PC-9 (cell line): Measurements from ENCODE around the gene RBM18. TPM values are rescaled to one million over a fixed set of nuclear protein-coding genes. Genes with fewer than 3 reads are reported as not detected.

Source experiments
- BruUV-seq: library from RNA; stranded (reverse); fragments of 400-500 nt; replicated peaks from 2 replicates; lab custom pipeline; 2021; lab: Mats Ljungman, UMichigan
- CTCF ChIA-PET: fragments of 300-600 bp; sonication (Branson Sonifier 250); formaldehyde crosslinking; loops from one replicate; lab custom pipeline; 2022; ENCODE audit warnings: antibody characterized with exemption; lab: Charles Lee
- POLR2A ChIA-PET: fragments of 300-600 bp; sonication (Branson Sonifier 250); formaldehyde crosslinking; loops from one replicate; lab custom pipeline; 2022; ENCODE audit warnings: antibody characterized with exemption; ENCODE audit not compliant: unreplicated experiment; lab: Charles Lee
- DNase-seq, 2 experiments: peaks; one replicate each; pipeline versions ENCODE4 v3.0.0 to v3.0.0-alpha.2; 2015 to 2022; ENCODE audit warnings: mixed read lengths in 1 of 2
- H2AFZ ChIP-seq: fragments of 200-600 bp; sonication (generic); 2 replicates; pipeline ENCODE4 v1.8.1; 2017; ENCODE audit warnings: antibody characterized with exemption
- H3F3A ChIP-seq: fragments of 200-600 bp; sonication (generic); 2 replicates; pipeline ENCODE4 v1.8.1; 2017; ENCODE audit warnings: antibody characterized with exemption, mild to moderate bottlenecking, low read depth; ENCODE audit not compliant: insufficient read depth
- H3K27ac ChIP-seq: fragments of 200-600 bp; sonication (generic); 2 replicates; pipeline ENCODE4 v1.6.1; 2016; ENCODE audit warnings: mixed run types
- H3K27me3 ChIP-seq: fragments of 200-600 bp; sonication (generic); 2 replicates; pipeline ENCODE4 v1.6.1; 2016; ENCODE audit warnings: low read depth, mixed run types; ENCODE audit not compliant: insufficient read depth
- H3K36me3 ChIP-seq: fragments of 200-600 bp; sonication (generic); 2 replicates; pipeline ENCODE4 v1.6.1; 2016; ENCODE audit warnings: low read depth, mixed run types
- H3K4me1 ChIP-seq: fragments of 200-600 bp; sonication (generic); replicated peaks from 2 replicates; pipeline ENCODE4 v1.6.1; 2016; ENCODE audit warnings: mixed run types; ENCODE audit not compliant: insufficient read depth
- H3K4me2 ChIP-seq: fragments of 200-600 bp; sonication (generic); 2 replicates; pipeline ENCODE4 v1.6.1; 2017; ENCODE audit warnings: mixed run types
- H3K4me3 ChIP-seq: fragments of 200-600 bp; sonication (generic); 2 replicates; pipeline ENCODE4 v1.6.1; 2016; ENCODE audit warnings: mixed run types
- H3K79me2 ChIP-seq: fragments of 200-600 bp; sonication (generic); 2 replicates; pipeline ENCODE4 v1.6.1; 2017; ENCODE audit warnings: low read depth, mixed run types
- H3K9me2 ChIP-seq: fragments of 200-600 bp; sonication (generic); 2 replicates; pipeline ENCODE4 v1.8.1; 2017; ENCODE audit warnings: mild to moderate bottlenecking; ENCODE audit not compliant: insufficient read depth
- H3K9me3 ChIP-seq: fragments of 200-600 bp; sonication (generic); 2 replicates; pipeline ENCODE4 v1.8.1; 2016; ENCODE audit warnings: low read depth; ENCODE audit not compliant: insufficient read depth
- H4K20me1 ChIP-seq: fragments of 200-600 bp; sonication (generic); 2 replicates; pipeline ENCODE4 v1.8.1; 2017; ENCODE audit not compliant: insufficient read depth
- CTCF ChIP-seq: fragments of 200-600 bp; sonication (generic); conservative IDR thresholded peaks from 2 replicates; pipeline ENCODE4 v1.6.1; 2017; ENCODE audit warnings: mixed run types, antibody characterized with exemption, mild to moderate bottlenecking, moderate library complexity
- EZH2 ChIP-seq: fragments of 200-600 bp; sonication (generic); IDR thresholded peaks from 2 replicates; pipeline ENCODE4 v1.8.0; 2017; ENCODE audit warnings: antibody characterized with exemption, low read depth
- intact Hi-C: fragments of 100-400 bp; cut with micrococcal nuclease; formaldehyde crosslinking; loops from one replicate; pipeline ENCODE4 v1.10.0; 2022; ENCODE audit not compliant: unreplicated experiment
- total RNA-seq: library from RNA; stranded (reverse); gene quantifications from 2 replicates; pipeline ENCODE4 v1.2.3, GENCODE V29; 2021

The RBM18 gene
- total RNA-seq, 1 experiment from 2014 or later = 15.1 TPM

GRCh38 chr9:122193651-122194050 lies 71.0 kb downstream of the RBM18 start:
- ChIA-PET CTCF (no interaction called here), POLR2A (no interaction called here)
- BruUV-seq = no TSS peak
- DNase-seq = no peak
- no peaks in the 10 kb centered on the region for H4K20me1 ChIP-seq
- intact Hi-C loops = no loop called here
- H3K27ac ChIP-seq = no peak overlapping the region
- H3K4me1 ChIP-seq = no peaks in the 10 kb centered on the region
- H3K9me2 ChIP-seq = no peaks in the 10 kb centered on the region
- H3K27me3 ChIP-seq = peaks cover 23% of the 10 kb centered on the region
- TF ChIP-seq EZH2 = no peak
- H3K4me3 ChIP-seq = no peak overlapping the region
- H2AFZ ChIP-seq = no peak overlapping the region
- H3K36me3 ChIP-seq = no peaks in the 10 kb centered on the region
- no peak overlapping the region for H3K4me2 ChIP-seq
- H3F3A ChIP-seq = no peaks in the 10 kb centered on the region
- no peaks in the 10 kb centered on the region for H3K79me2 ChIP-seq
- H3K9me3 ChIP-seq = no peaks in the 10 kb centered on the region

DNA sequence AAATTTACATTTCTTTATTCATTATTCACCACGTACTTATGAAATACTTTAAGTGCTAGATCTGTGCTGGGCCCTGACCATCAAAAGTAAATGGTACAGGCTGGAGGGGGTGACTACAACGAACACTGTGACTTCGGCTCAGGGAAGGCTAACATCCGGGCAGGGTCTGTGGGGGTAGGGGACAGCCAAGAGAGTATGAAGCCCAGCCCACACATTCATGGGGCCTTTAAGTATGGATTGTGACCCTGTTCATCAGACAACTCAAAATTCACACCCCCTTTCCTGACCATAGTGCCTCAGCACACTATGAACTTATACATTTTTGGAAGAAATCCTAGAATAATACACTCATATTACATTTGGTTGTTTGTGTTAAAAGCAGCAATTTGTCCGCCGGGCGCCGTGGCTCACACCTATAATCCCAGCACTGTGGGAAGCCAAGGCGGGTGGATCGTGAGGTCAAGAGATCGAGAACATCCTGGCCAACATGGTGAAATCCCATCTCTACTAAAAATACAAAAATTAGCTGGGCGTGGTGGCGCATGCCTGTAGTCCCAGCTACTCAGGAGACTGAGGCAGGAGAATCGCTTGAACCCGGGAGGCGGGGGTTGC lies 71.6 kb downstream of the RBM18 start:
- H3K4me3 ChIP-seq = no peak overlapping the region
- no peaks in the 10 kb centered on the region for H3K36me3 ChIP-seq
- H3K9me3 ChIP-seq = no peaks in the 10 kb centered on the region
- CTCF ChIA-PET = no interaction called here
- no peak for DNase-seq
- no peak overlapping the region for H3K4me2 ChIP-seq
- no peak overlapping the region for H3K27ac ChIP-seq
- H3F3A ChIP-seq = no peaks in the 10 kb centered on the region
- no peaks in the 10 kb centered on the region for H4K20me1 ChIP-seq
- POLR2A ChIA-PET = no interaction called here
- intact Hi-C loops = no loop called here
- BruUV-seq = no TSS peak
- no peak overlapping the region for H2AFZ ChIP-seq
- H3K4me1 ChIP-seq = no peaks in the 10 kb centered on the region
- TF ChIP-seq CTCF (no peak), EZH2 (no peak)
- peaks cover 20% of the 10 kb centered on the region for H3K27me3 ChIP-seq
- no peaks in the 10 kb centered on the region for H3K79me2 ChIP-seq
- H3K9me2 ChIP-seq = no peaks in the 10 kb centered on the region

DNA sequence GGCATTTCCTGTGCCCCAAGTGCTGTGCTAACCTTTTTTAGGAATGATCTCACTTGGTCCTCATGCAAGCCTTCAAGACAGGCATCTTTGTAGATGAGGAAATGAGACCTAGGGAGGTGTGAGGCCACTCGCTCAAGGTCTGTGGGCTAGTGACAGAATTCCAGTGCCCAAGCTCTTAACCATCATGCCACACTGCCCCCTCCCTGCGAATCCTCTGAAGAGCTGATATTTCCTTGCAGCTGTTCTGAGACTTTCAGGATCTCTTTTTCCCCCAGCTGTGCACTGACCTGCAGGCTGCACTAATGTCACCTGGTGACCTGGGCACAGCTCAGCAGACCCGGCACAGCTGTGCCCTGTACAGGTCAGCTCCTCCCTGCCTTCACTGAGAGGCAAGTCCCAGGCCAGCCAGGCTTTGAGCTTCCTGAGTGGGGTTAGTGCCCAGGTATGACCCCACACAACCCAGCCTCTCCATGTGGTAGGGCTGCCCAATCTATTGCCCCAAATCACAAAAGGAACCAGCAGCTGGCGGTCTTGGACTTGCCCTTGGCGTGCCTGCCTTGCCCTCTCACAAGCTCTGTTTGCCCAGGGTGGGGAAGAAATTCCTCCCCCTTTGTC lies 72.3 kb downstream of the RBM18 start:
- BruUV-seq = no TSS peak
- H3K4me3 ChIP-seq = no peak overlapping the region
- peaks cover 13% of the 10 kb centered on the region for H3K27me3 ChIP-seq
- no peaks in the 10 kb centered on the region for H3K9me2 ChIP-seq
- no peak overlapping the region for H3K4me2 ChIP-seq
- CTCF ChIA-PET = no interaction called here
- no peak for DNase-seq
- H2AFZ ChIP-seq = no peak overlapping the region
- H4K20me1 ChIP-seq = no peaks in the 10 kb centered on the region
- intact Hi-C loops = no loop called here
- H3K27ac ChIP-seq = no peak overlapping the region
- H3K36me3 ChIP-seq = no peaks in the 10 kb centered on the region
- no peaks in the 10 kb centered on the region for H3K9me3 ChIP-seq
- no peaks in the 10 kb centered on the region for H3F3A ChIP-seq
- POLR2A ChIA-PET = no interaction called here
- H3K4me1 ChIP-seq = no peaks in the 10 kb centered on the region
- no peak for TF ChIP-seq EZH2
- no peak for TF ChIP-seq CTCF
- no peaks in the 10 kb centered on the region for H3K79me2 ChIP-seq
